ENCODE data around the gene TLE2. TPM values are rescaled to one million over a fixed set of nuclear protein-coding genes. Genes with fewer than 3 reads are reported as not detected.

TLE2 gene
- total RNA-seq, 1 experiment from 2014 or later: 7.7 TPM

DNA sequence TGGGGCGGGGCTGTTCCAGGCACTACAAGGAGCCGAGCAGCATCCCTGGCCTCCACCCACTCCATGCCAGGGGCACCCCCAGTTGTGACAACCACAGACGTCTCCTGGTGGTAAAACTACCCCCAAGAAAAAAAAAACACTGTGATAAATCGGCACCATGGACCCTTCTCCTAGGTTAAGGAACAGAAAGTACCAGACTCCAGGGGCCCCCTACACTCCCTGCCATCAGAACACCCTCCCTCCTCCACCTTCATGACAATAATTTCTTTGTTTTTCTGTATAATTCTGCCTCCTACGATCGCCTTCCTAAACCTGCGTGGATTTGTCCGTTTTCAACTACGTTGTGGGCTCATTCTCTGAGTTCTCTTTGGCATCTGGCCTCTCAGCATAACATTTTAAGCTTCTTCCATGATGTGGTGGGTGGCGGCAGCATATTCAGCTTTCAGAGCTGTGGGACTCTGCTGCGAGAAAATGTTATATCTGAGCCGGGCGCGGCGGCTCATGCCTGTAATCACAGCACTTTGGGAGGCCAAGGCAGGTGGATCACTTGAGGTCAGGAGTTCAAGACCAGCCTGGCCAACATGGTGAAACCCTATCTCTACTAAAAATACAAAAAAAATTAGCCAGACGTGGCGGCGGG, 8.6 kb downstream of the TLE2 start:
- Histone ChIP-seq H3K27ac (ENCODE audit: low read length) (no peak overlapping the region), H3K9ac (ENCODE audit: low read length) (no peak overlapping the region), H3K4me2 (ENCODE audit: low read length) (no peak overlapping the region), H3K4me1 (ENCODE audit: insufficient read depth, low read length) (no peaks in the 10 kb centered on the region), H4K20me1 (ENCODE audit: low read length) (no peaks in the 10 kb centered on the region), H3K36me3 (ENCODE audit: low read depth, low read length) (no peaks in the 10 kb centered on the region), H3F3A (ENCODE audit: low read length, unreplicated experiment) (no peaks in the 10 kb centered on the region), H3K9me2 (replicated peaks; ENCODE audit: low read length) (no peaks in the 10 kb centered on the region), H3K9me3 (ENCODE audit: low read length) (no peaks in the 10 kb centered on the region), H3K79me2 (ENCODE audit: low read length) (no peaks in the 10 kb centered on the region), H3K4me3 (ENCODE audit: low read length) (no peak overlapping the region), H3K27me3 (ENCODE audit: low read length) (no peaks in the 10 kb centered on the region), H2AFZ (ENCODE audit: low read length) (no peak overlapping the region)
- BruUV-seq (replicated peaks): no TSS peak
- intact Hi-C loops (cut with micrococcal nuclease): no loop called here
- POLR2A ChIA-PET (ENCODE audit: unreplicated experiment): interaction anchor here (0.5 kb wide), 1 partner anchor 783 kb away, joined by 3 read pairs; no protein-coding TSS in a partner anchor
- ATAC-seq (no peak), DNase-seq (no peak)
- CTCF ChIA-PET: no interaction called here
- TF ChIP-seq EZH2phosphoT487 (IDR thresholded peaks at IDR 0.05; ENCODE audit: borderline replicate concordance, low read length) (no peak), EZH2 (IDR thresholded peaks at IDR 0.05; ENCODE audit: low read length, unreplicated experiment) (no peak)
- TF ChIP-seq, protein P1, sequence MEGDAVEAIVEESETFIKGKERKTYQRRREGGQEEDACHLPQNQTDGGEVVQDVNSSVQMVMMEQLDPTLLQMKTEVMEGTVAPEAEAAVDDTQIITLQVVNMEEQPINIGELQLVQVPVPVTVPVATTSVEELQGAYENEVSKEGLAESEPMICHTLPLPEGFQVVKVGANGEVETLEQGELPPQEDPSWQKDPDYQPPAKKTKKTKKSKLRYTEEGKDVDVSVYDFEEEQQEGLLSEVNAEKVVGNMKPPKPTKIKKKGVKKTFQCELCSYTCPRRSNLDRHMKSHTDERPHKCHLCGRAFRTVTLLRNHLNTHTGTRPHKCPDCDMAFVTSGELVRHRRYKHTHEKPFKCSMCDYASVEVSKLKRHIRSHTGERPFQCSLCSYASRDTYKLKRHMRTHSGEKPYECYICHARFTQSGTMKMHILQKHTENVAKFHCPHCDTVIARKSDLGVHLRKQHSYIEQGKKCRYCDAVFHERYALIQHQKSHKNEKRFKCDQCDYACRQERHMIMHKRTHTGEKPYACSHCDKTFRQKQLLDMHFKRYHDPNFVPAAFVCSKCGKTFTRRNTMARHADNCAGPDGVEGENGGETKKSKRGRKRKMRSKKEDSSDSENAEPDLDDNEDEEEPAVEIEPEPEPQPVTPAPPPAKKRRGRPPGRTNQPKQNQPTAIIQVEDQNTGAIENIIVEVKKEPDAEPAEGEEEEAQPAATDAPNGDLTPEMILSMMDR (conservative IDR thresholded peaks at IDR 0.05; ENCODE audit: low read depth, low read length): no peak

DNA sequence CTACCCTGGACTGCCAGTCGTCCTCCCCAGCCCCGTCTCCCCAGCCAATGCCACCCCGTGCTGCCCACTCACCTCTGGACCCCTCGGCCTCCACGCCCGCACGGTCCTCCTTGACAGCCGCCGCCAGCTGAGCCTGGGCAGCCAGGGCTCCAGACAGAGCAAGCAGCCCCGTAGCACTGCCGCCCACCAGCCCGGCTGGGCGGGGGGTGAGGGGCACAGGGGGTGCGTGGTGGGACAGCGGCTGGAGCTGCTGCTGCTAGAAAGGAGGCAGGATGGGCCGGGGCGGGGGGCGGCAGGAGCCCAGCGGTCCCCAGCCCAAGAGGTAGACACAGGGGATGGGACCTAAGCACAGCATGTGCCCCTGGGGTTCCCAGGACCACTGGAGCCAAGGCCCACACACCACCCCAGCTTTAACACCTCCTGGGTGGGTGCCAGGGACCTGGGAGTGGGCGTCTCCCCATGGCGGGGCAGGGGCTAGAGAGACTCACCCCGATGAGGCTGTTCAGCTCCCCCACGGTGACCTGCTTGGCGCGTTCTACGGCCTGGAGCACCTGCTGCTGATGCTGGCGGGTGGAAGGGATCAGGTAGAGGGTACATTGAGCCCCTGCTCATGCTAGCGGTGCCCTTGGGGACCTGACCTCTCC, 9.7 kb downstream of the TLE2 start:
- no peak overlapping the region for H3K9ac ChIP-seq (ENCODE audit: low read length)
- H3K4me3 ChIP-seq (ENCODE audit: low read length): no peak overlapping the region
- no peak for ATAC-seq
- DNase-seq: no peak
- no peaks in the 10 kb centered on the region for H3K9me3 ChIP-seq (ENCODE audit: low read length)
- no peak overlapping the region for H3K27ac ChIP-seq (ENCODE audit: low read length)
- CTCF ChIA-PET: no interaction called here
- TF ChIP-seq EZH2 (IDR thresholded peaks at IDR 0.05; ENCODE audit: low read length, unreplicated experiment) (no peak), EZH2phosphoT487 (IDR thresholded peaks at IDR 0.05; ENCODE audit: borderline replicate concordance, low read length) (no peak)
- TF ChIP-seq, protein P1 (conservative IDR thresholded peaks at IDR 0.05; ENCODE audit: low read depth, low read length): no peak
- H3K79me2 ChIP-seq (ENCODE audit: low read length): no peaks in the 10 kb centered on the region
- no peaks in the 10 kb centered on the region for H3F3A ChIP-seq (ENCODE audit: low read length, unreplicated experiment)
- intact Hi-C loops (cut with micrococcal nuclease): no loop called here
- H2AFZ ChIP-seq (ENCODE audit: low read length): no peak overlapping the region
- no peak overlapping the region for H3K4me2 ChIP-seq (ENCODE audit: low read length)
- no peaks in the 10 kb centered on the region for H3K27me3 ChIP-seq (ENCODE audit: low read length)
- no peaks in the 10 kb centered on the region for H3K9me2 ChIP-seq (replicated peaks; ENCODE audit: low read length)
- BruUV-seq (replicated peaks): no TSS peak
- POLR2A ChIA-PET (ENCODE audit: unreplicated experiment): no interaction called here
- no peaks in the 10 kb centered on the region for H3K36me3 ChIP-seq (ENCODE audit: low read depth, low read length)
- no peaks in the 10 kb centered on the region for H3K4me1 ChIP-seq (ENCODE audit: insufficient read depth, low read length)
- no peaks in the 10 kb centered on the region for H4K20me1 ChIP-seq (ENCODE audit: low read length)

DNA sequence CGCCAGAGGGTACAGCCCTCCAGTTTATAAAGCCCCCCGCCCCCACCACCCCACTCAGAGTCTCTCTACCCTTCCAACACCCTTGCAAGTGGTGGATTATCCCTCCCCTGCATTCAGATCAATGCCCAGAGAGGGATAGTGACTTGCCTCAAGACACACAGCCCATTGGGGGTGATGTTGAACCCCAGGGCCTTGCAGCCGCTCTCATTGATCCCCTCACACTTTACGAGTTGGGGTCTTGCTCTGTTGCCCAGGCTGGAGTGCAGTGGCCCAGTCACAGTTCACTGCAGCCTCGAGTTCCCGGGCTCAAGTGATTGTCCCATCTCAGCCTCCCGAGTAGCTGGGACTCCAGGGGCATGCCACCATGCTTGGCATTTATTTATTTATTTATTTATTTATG, 11.2 kb downstream of the TLE2 start:
- H3K4me3 ChIP-seq (ENCODE audit: low read length): no peak overlapping the region
- no peaks in the 10 kb centered on the region for H3K36me3 ChIP-seq (ENCODE audit: low read depth, low read length)
- no peaks in the 10 kb centered on the region for H3K9me3 ChIP-seq (ENCODE audit: low read length)
- no peaks in the 10 kb centered on the region for H4K20me1 ChIP-seq (ENCODE audit: low read length)
- H3K79me2 ChIP-seq (ENCODE audit: low read length): no peaks in the 10 kb centered on the region
- no peak for TF ChIP-seq EZH2phosphoT487 (IDR thresholded peaks at IDR 0.05; ENCODE audit: borderline replicate concordance, low read length)
- TF ChIP-seq EZH2 (IDR thresholded peaks at IDR 0.05; ENCODE audit: low read length, unreplicated experiment): no peak
- TF ChIP-seq, protein P1 (conservative IDR thresholded peaks at IDR 0.05; ENCODE audit: low read depth, low read length): no peak
- H3K9ac ChIP-seq (ENCODE audit: low read length): no peak overlapping the region
- no peak overlapping the region for H2AFZ ChIP-seq (ENCODE audit: low read length)
- no peaks in the 10 kb centered on the region for H3K4me1 ChIP-seq (ENCODE audit: insufficient read depth, low read length)
- no peak overlapping the region for H3K4me2 ChIP-seq (ENCODE audit: low read length)
- POLR2A ChIA-PET (ENCODE audit: unreplicated experiment): no interaction called here
- no peak for ATAC-seq
- H3K27me3 ChIP-seq (ENCODE audit: low read length): no peaks in the 10 kb centered on the region
- H3K27ac ChIP-seq (ENCODE audit: low read length): no peak overlapping the region
- intact Hi-C loops (cut with micrococcal nuclease): no loop called here
- CTCF ChIA-PET: no interaction called here
- H3F3A ChIP-seq (ENCODE audit: low read length, unreplicated experiment): no peaks in the 10 kb centered on the region
- BruUV-seq (replicated peaks): no TSS peak
- no peak for DNase-seq
- H3K9me2 ChIP-seq (replicated peaks; ENCODE audit: low read length): no peaks in the 10 kb centered on the region
